ENCODE data around the gene MBD3L4.
"Not testable (repeated sequence)": the region's sequence is repeated elsewhere in the genome, so short reads cannot be mapped to it uniquely, and the experiment has no call there.

The MBD3L4 gene

GRCh38 chr19:7049021-7049420 is 9.0 kb upstream of the MBD3L4 start, which contains the start of gene MBD3L2:
TSS of gene MBD3L2 (plus strand) at chr19:7049321. CDS start at chr19:7049374, 53 bp downstream.
- DNase-seq (ENCODE audit: low spot score): not testable (repeated sequence)

- not testable (repeated sequence) for DNase-seq (ENCODE audit: low spot score)
Observed at GRCh38 chr19:7041563-7041962, 1.6 kb upstream of the MBD3L4 start.

- DNase-seq (ENCODE audit: low spot score): not testable (repeated sequence)
Observed at GRCh38 chr19:7030278-7030677, 9.7 kb downstream of the MBD3L4 start, which contains the start of gene MBD3L5. TSS of gene MBD3L5 (plus strand) at chr19:7030578. CDS start at chr19:7030612, 34 bp downstream.

- not testable (repeated sequence) for DNase-seq (ENCODE audit: low spot score)
Observed at GRCh38 chr19:7028790-7029189, 11.2 kb downstream of the MBD3L4 start.

- DNase-seq (ENCODE audit: low spot score): not testable (repeated sequence)
Observed at GRCh38 chr19:7021331-7021730, 18.6 kb downstream of the MBD3L4 start, which contains the start of gene MBD3L2B. TSS of gene MBD3L2B (minus strand) at chr19:7021431. CDS start at chr19:7021397, 34 bp downstream.

- no peak for DNase-seq (ENCODE audit: low spot score)
Observed at GRCh38 chr19:7018828-7019227, 21.2 kb downstream of the MBD3L4 start.

GRCh38 chr19:7013678-7014077 is 26.3 kb downstream of the MBD3L4 start:
- no peak for DNase-seq (ENCODE audit: low spot score)

GRCh38 chr19:7010722-7011593 is 29.0 kb downstream of the MBD3L4 start:
- DNase-seq (ENCODE audit: low spot score): no peak

GRCh38 chr19:7007859-7008258 is 32.1 kb downstream of the MBD3L4 start:
- DNase-seq (ENCODE audit: low spot score): no peak

GRCh38 chr19:7006135-7006704 is 33.8 kb downstream of the MBD3L4 start:
- DNase-seq (ENCODE audit: low spot score): no peak

GRCh38 chr19:7004313-7004931 is 35.6 kb downstream of the MBD3L4 start:
- no peak for DNase-seq (ENCODE audit: low spot score)

GRCh38 chr19:7000816-7001215 is 39.2 kb downstream of the MBD3L4 start:
- no peak for DNase-seq (ENCODE audit: low spot score)

GRCh38 chr19:7000333-7000732 is 39.6 kb downstream of the MBD3L4 start:
- no peak for DNase-seq (ENCODE audit: low spot score)

GRCh38 chr19:6999933-7000332 is 40.0 kb downstream of the MBD3L4 start:
- DNase-seq (ENCODE audit: low spot score): no peak

- DNase-seq (ENCODE audit: low spot score): no peak
Observed at GRCh38 chr19:6997679-6998445, 42.1 kb downstream of the MBD3L4 start.

- DNase-seq (ENCODE audit: low spot score): no peak
Observed at GRCh38 chr19:6996810-6997209, 43.2 kb downstream of the MBD3L4 start.

- no peak for DNase-seq (ENCODE audit: low spot score)
Observed at GRCh38 chr19:6995054-6995453, 44.9 kb downstream of the MBD3L4 start.

GRCh38 chr19:6988257-6988656 is 51.7 kb downstream of the MBD3L4 start:
- DNase-seq (ENCODE audit: low spot score): no peak

- no peak for DNase-seq (ENCODE audit: low spot score)
Observed at GRCh38 chr19:6987850-6988249, 52.1 kb downstream of the MBD3L4 start.

Data from SK-N-DZ (cell line).